GM18873 (cell line): Measurements from ENCODE around the gene POMT2.

Experiments used
- ATAC-seq: cut with Tn5 transposase; IDR thresholded peaks from one replicate; pipeline ENCODE4 v1.9.1; 2021; ENCODE audit warnings: mild to moderate bottlenecking, moderate library complexity, moderate number of reproducible peaks; ENCODE audit not compliant: unreplicated experiment, low FRiP score

POMT2 gene

GRCh38 chr14:77248666-77249065 lies 72.0 kb downstream of the POMT2 start:
- ATAC-seq = no peak

GRCh38 chr14:77246784-77247183 lies 73.9 kb downstream of the POMT2 start:
- no peak for ATAC-seq

GRCh38 chr14:77245820-77246219 lies 74.9 kb downstream of the POMT2 start:
- no peak for ATAC-seq

- no peak for ATAC-seq
These were observed 76.8 kb downstream of the POMT2 start for GRCh38 chr14:77243853-77244252.

- ATAC-seq = no peak
These were observed 77.9 kb downstream of the POMT2 start for GRCh38 chr14:77242752-77243151.

GRCh38 chr14:77241955-77242354 lies 78.7 kb downstream of the POMT2 start:
- no peak for ATAC-seq

GRCh38 chr14:77240336-77240915 lies 80.3 kb downstream of the POMT2 start:
- ATAC-seq = no peak

- ATAC-seq = no peak
These were observed 81.3 kb downstream of the POMT2 start for GRCh38 chr14:77239412-77239811.

GRCh38 chr14:77238996-77239395 lies 81.7 kb downstream of the POMT2 start:
- no peak for ATAC-seq

- no peak for ATAC-seq
These were observed 82.3 kb downstream of the POMT2 start for GRCh38 chr14:77238356-77238755.

GRCh38 chr14:77236814-77237213 lies 83.9 kb downstream of the POMT2 start:
- no peak for ATAC-seq

- no peak for ATAC-seq
These were observed 89.0 kb downstream of the POMT2 start for GRCh38 chr14:77231721-77232120.

- ATAC-seq = no peak
These were observed 89.8 kb downstream of the POMT2 start for GRCh38 chr14:77230914-77231313.

- no peak for ATAC-seq
These were observed 92.6 kb downstream of the POMT2 start for GRCh38 chr14:77228056-77228455.

GRCh38 chr14:77225892-77226557 lies 94.7 kb downstream of the POMT2 start:
- ATAC-seq = no peak

GRCh38 chr14:77225254-77225653 lies 95.4 kb downstream of the POMT2 start:
- no peak for ATAC-seq
